GM21423 (cell line): ENCODE data around the gene CRABP1.

Experiments used
- ATAC-seq: cut with Tn5 transposase; IDR thresholded peaks from one replicate; pipeline ENCODE4 v1.9.1; 2021; ENCODE audit warnings: mild to moderate bottlenecking, moderate library complexity; ENCODE audit not compliant: unreplicated experiment

CRABP1 gene

GRCh38 chr15:78316283-78317083, 23.7 kb upstream of the CRABP1 start:
- ATAC-seq, result no peak

- ATAC-seq, result no peak
Observed at GRCh38 chr15:78317145-78317836, 22.9 kb upstream of the CRABP1 start.

DNA sequence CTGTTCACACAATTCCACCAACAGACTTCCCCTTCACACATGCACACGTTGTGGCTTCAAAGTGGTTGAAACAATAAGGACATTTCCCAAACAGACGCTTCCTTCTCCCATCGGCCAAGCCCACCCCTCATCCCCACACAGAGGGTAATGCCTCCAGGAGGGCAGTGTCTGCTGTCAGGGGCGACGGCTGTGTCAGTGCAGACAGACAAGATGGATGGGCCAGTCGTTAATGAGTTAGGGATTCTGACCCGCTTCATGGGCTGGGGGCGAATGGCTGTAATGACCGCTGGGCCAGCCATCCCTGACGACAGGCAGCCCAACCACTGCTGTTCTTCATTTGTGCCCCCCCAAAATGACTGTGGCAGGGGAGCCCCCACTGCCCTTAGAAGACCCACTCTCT, 20.6 kb upstream of the CRABP1 start:
- ATAC-seq, result no peak

DNA sequence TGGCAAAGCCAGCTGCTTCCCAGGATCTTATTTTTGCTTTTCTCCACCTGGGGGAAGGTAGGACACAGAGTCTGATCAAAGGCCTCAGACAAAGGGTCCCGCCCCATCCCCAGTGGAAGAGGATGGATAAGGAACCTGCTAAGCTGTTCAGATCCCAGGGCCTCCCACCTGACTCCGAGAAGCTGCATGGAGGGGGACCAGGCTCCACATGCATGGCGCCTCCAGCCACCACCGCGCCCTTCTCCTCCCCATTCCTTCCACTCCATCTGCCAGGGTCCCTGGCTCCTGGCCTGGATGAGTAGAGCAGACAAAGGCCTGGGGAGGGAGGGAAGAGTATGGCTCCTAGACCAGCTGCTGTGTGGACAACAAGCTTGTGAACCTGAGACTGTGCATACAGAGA, 20.0 kb upstream of the CRABP1 start:
- ATAC-seq, result no peak

- no peak for ATAC-seq
Observed at GRCh38 chr15:78321041-78321570, 19.0 kb upstream of the CRABP1 start.

DNA sequence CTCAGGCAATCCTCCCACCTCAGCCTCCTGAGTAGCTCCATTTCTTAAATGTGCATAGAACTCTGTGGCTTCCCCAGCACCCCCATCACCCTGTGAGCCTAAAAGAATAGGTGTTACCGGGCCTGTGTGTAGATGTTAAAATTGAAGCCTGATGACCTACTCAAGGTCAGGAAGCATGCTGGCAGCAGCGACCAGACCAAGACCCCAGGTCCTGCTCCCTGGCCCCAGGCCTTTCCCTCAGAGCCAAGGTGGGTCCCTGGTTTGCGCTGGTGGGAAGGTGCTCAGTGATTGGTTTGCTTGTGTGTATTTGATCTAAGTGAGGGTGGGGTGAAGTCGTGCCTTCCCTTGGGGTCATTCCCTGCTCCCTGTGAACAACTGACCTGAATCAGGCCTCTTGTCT, 18.4 kb upstream of the CRABP1 start:
- no peak for ATAC-seq

DNA sequence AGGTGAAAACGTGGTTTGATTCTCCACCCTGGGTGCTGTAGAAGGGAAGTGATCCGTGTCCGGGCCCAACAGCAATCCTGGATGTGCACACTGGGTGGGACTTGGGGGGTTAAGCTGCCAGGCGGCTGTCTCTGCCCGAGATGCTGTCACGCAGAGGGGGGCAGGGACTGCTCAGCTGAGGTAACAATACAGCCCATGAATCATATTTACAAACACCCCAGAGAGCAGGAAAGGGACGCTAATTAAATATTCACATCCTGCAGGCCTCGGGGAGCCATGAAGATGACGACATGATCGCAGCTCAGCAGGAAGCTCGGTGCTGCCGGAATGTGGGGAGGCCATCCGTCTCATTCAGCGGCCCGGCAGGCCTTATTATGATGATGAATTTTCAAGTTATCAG, 17.9 kb upstream of the CRABP1 start:
- no peak for ATAC-seq

GRCh38 chr15:78322724-78323521, 17.2 kb upstream of the CRABP1 start:
- no peak for ATAC-seq

- ATAC-seq, result no peak
Observed at GRCh38 chr15:78323693-78324092, 16.5 kb upstream of the CRABP1 start.

- ATAC-seq, result no peak
Observed at GRCh38 chr15:78324144-78324543, 16.0 kb upstream of the CRABP1 start.

GRCh38 chr15:78325092-78325843, 14.9 kb upstream of the CRABP1 start:
- ATAC-seq, result no peak

DNA sequence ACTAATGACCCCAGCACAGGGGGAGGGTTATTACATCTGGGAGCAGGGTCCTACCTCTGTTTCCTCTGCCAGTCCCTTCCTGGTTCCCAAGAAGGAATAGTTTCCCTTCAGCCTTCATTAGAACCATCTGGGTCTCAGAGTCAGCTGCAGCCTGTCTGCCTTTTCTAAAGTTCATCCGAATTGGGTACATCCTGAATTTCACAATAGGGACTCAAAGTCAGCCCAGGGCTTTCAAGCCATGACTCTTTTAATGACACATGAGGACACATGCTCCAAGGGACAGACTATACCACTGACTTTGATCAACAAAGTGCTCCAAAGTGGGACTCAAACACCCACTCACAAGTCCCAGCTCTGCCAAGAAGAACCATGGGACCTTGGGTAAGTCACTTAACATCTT, 12.7 kb upstream of the CRABP1 start:
- ATAC-seq, result no peak

GRCh38 chr15:78329625-78330024, 10.5 kb upstream of the CRABP1 start:
- no peak for ATAC-seq

DNA sequence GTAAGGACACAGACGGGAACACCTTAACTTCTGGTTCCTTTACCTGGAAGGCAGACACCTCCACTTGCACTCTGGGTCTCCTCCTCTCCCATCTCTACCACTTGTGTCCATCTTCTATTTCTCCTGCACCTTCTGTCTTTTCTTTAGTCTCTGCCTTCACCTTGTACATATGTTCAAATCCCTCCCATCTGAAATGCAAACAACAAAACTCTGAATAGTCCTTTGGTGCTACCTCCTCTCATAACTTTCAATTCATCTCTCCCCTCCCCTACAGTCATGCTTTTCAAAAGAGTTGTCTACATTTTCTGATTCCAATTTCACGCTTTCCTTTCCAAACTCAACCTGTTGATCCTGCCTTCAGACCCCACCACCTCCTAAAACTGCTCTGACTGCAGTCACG, 5.3 kb upstream of the CRABP1 start:
- no peak for ATAC-seq

- no peak for ATAC-seq
Observed at GRCh38 chr15:78335985-78336384, 4.2 kb upstream of the CRABP1 start.

- ATAC-seq, result no peak
Observed at GRCh38 chr15:78338781-78339180, 1.4 kb upstream of the CRABP1 start.

GRCh38 chr15:78339559-78339958, 594 bp upstream of the CRABP1 start:
- ATAC-seq, result no peak

GRCh38 chr15:78341057-78341987, 1.2 kb downstream of the CRABP1 start:
- ATAC-seq, result no peak

DNA sequence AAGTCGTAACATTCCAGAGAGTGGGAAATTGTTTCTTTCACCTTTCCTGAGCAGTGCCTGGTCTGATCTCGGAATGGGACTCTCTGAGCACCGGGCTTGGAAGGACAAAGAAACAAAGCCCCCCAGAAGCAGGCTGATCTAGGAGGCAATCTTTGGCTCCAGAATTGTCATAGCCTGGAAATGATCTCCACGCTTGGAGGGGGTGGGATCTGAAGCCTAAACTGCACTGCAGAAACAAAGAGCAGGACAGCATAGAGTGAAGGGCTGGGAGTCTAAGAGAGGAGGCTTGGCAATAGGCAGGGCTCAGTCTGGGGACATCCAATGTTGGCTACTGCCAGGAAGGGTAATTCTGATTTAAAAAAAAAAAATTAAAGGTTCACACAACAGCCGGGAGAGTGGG, 1.9 kb downstream of the CRABP1 start:
- ATAC-seq, result no peak
